Activated naive CD8-positive, alpha-beta T cell (primary cell): ENCODE data around the gene FAM117B.

Source experiments
- H3K27ac Mint-ChIP-seq: one replicate; pipeline ENCODE4 v1.8.0; 2021; ENCODE audit warnings: mixed read lengths
- H3K27me3 Mint-ChIP-seq: one replicate; pipeline ENCODE4 v1.8.0; 2021; ENCODE audit warnings: mixed read lengths
- H3K36me3 Mint-ChIP-seq: one replicate; pipeline ENCODE4 v1.8.0; 2021; ENCODE audit warnings: mixed read lengths
- H3K4me1 Mint-ChIP-seq: one replicate; pipeline ENCODE4 v1.8.0; 2021; ENCODE audit warnings: low read depth, mixed read lengths
- H3K4me3 Mint-ChIP-seq: one replicate; pipeline ENCODE4 v1.8.0; 2021; ENCODE audit warnings: mild to moderate bottlenecking, mixed read lengths
- H3K9me3 Mint-ChIP-seq: one replicate; pipeline ENCODE4 v1.8.0; 2021; ENCODE audit warnings: low read depth, mixed read lengths

Gene FAM117B

DNA sequence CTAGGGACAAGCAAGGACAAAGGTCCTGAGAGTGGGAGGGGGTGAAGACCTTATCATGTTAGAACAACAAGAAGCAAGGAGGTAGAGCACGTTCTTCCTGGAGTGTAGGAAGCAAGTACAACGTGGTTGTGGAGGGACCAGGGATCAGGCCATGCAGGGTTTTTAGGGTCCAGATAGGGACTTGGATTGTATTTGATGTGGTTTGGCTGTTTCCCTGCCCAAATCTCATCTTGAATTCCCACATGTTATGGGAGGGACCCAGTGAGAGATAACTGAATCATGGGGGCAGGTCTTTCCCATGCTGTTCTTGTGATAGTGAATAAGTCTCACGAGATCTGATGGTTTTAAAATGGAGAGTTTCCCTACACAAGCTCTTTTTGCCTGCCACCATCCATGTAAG is 183.6 kb downstream of the FAM117B start:
- Mint-ChIP-seq H3K9me3 (peaks cover 8% of the 10 kb centered on the region), H3K4me1 (no peaks in the 10 kb centered on the region), H3K27ac (no peak overlapping the region), H3K4me3 (no peak overlapping the region), H3K27me3 (no peaks in the 10 kb centered on the region), H3K36me3 (peaks cover 11% of the 10 kb centered on the region)
